HS-27A (cell line): ENCODE measurements around the gene OR2T8.

Source experiments
- DNase-seq: peaks from one replicate; pipeline ENCODE4 v3.0.0-alpha.2; 2012; ENCODE audit warnings: low read depth, missing footprints

The OR2T8 gene

GRCh38 chr1:247961791-247962190, 41.7 kb downstream of the OR2T8 start:
- DNase-seq: no peak

DNA sequence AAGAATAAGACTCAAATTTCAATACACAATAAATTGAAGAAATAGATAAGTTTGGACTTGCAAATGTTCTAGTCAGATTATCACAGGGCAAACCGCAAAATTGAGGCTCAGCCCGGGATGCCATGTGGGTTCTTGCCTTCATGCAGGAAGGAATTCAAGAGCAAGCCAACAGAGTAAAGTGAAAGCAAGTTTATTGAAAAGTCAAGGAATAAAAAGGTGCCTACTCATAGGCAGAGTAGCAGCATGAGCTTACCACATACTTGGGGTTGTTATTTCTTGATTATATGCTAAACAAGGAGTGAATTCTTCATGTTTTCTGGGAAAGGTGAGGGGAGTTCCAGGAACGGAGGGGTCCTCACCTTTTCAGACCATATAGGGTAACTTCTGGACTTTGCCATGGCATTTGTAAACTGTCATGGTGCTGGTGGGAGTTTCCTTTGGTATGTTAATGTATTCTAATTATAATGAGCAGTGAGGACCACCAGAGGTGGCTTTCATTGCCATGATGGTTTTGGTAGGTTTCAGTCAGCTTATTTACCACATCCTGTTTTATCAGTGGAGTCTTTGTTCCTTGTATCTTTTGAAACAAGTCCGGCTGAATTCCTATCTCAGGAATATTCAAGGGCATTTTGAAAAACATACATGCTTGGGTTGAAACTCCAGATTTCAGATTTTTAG, 43.0 kb downstream of the OR2T8 start:
- DNase-seq: no peak

DNA sequence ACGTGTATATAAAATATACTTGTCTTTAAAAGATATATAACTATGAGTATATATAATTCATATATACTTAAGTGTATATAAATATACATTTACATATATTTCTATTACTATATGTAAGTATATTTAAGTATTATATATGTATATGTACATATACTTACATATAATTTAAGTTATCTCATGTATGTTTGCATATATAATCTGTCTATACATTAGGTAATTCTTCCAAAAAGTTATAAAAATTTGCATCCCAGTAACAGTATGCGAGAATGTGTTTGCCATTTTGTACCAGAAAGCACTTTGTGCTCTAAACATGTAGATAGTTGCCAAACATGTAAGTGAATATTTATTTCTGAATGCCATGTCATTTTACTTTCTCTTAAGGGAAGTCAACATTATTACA, 44.9 kb downstream of the OR2T8 start, which contains the start of gene OR2AK2:
OR2AK2 (plus strand) TSS at position 301 of the 400 bp plus-strand sequence. CDS start 144 bp downstream, outside the sequence.
- no peak for DNase-seq

DNA sequence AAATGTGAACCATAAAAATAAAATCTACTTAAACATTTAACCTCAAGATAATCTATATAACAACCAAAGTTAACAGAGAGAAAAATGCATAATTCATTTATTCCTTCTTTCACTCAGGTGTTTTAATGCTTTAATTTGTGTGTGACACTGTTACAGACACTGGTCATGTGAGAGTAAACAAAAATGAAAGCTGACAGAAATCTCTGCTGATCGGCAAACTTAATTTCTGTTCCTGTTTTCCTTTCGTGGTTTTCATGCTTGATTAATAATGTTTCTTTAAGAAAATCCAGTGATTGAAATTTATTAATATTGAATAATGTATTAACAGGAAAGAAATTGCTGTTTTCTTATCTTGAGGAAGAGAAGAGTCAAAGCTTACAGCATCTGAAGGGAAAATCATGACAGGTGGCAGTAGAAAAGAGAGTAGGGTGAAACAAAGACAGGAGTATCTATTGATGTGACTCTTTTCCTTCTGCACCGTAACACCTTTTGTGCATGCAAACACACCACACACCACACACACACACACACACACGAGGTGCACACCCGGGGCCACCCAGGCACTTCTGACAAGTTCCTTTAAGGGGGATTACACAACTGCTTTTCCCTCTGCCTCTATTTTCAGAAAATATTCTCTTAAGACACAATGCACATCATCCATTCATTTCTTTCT, 46.6 kb downstream of the OR2T8 start:
- no peak for DNase-seq
